Measurements from ENCODE around the gene ZNF384. TPM values are rescaled to one million over a fixed set of nuclear protein-coding genes. Genes with fewer than 3 reads are reported as not detected.

Gene ZNF384
- total RNA-seq, 2 experiments from 2014 or later: 69.5 to 78.1 TPM

DNA sequence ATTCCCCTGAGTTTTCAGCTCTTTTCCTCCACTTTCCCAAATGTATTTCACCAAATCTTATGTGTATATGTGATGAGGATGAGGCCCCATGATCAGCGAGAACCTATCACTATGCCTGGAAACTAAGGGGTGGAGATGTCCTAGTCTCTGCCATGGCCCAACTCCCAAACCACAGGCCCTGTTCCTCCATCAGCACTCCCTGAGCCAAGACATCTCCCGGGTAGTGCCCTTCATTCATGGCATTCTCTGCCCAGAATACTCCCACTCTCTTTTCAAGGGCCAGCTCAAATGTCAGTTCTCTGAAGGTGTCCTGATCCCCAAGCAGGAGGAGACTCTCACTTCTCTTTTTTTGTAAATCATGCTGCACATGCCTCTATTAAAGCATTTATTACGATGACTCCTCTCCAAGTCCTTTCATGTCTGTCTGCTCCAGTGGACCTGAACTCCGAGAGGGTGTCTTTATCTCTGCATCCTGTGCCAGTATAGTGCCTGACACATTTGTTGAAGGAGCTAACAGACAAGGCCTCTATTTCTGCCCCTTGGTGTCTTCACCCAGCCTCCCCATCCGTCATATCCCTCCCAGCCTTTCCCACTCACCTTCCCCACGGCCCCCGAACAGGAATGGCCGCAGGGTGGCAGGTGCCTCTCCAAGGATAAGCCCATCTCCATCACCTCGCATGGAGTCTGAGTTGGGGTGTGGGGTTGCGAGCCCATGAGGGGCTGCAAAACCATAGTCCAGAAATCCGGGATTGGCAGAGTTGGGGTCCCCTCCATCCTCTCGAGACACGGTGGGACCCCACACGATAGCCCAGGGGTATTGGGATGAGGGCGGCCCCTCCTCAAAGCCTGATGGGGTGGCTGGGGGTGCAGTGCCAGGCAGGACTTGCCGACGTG is 7.8 kb upstream of the ZNF384 start:
- H3K4me1 Mint-ChIP-seq: peaks cover 26% of the 10 kb centered on the region
- H3K9me3 Mint-ChIP-seq: no peaks in the 10 kb centered on the region
- H3K4me3 Mint-ChIP-seq: no peak overlapping the region
- no peak overlapping the region for H3K27ac Mint-ChIP-seq
- CTCF ChIA-PET: interaction anchor here (1.2 to 1.5 kb wide), 2 partner anchors 8 to 13 kb away, joined by 5 read pairs; partner anchors contain the start of gene ZNF384
- peaks cover 36% of the 10 kb centered on the region for H3K27me3 Mint-ChIP-seq
- no peak for DNase-seq
- POLR2A ChIA-PET: interaction anchor here (1.0 to 3.1 kb wide), 3 partner anchors 7 to 27 kb away, joined by 3 to 22 read pairs (median 10); partner anchors contain the start of genes COPS7A and ZNF384
- no peaks in the 10 kb centered on the region for H3K36me3 Mint-ChIP-seq (ENCODE audit: low read depth)

DNA sequence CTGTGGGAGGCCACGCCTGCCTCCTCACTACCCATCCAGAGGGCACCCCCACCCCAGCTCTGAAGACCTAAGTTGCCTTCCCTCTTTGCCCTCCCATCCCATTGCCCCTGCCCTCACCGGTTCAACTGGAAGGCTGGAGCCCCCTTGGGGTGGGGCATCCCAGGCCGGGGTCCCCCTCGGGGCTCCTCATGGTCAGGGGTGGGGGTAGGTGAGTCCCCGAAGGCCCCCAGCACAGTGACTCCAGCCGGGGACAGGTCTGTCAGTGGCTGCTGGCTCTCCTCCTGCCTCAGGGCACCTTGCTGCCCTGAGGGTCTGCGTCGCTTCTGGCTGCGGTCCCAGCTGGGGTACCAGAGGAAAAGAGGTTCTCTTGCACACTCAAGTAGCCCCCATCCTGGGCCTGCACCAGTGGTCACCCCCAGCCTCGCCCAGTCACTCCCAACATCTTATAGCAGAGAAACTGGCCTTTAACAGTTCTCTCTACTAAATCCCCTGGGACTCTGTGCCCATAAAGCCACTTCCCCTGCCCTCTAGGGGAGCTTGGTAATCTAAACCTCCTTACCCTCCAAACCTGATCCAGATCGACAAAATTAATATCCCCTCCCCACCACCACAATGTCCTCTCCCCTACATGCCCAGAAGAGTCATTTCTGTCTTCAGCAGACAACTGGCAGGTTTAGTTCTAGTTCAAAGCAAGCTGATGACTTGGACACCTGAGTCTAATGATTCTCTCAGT is 6.3 kb upstream of the ZNF384 start:
- H3K27ac Mint-ChIP-seq: no peak overlapping the region
- POLR2A ChIA-PET: interaction anchor here (0.6 to 2.6 kb wide), 3 partner anchors 11 to 82 kb away, joined by 3 to 10 read pairs (median 3); partner anchors contain the start of gene COPS7A

DNA sequence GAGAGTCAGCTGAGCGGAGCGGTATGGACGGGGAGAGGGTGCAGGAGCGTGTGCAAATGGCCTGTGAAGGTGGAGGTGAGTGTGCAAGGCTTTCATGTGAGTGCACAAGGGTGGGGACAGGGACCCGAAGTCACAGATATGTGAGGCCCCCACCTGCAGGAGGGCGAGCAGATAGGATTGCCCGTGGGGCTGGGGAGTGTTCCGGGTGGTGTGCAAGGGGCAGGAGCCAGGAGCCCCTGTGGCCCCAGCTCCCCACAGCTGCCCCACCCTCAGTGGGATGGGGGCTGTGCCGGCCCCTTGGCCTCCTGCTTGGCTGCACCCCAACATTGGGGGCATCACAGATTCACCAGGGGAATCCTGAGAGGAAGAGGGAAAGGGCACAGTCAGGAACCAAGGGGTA is 5.5 kb upstream of the ZNF384 start:
- Mint-ChIP-seq H3K4me1 (peaks cover 26% of the 10 kb centered on the region), H3K9me3 (no peaks in the 10 kb centered on the region), H3K27ac (no peak overlapping the region), H3K36me3 (ENCODE audit: low read depth) (no peaks in the 10 kb centered on the region), H3K4me3 (no peak overlapping the region), H3K27me3 (peaks cover 21% of the 10 kb centered on the region)
- ChIA-PET CTCF (no interaction called here), POLR2A (no interaction called here)
- DNase-seq: no peak

More for the DNA sequence above, 6.3 kb upstream of the ZNF384 start:
- H3K4me3 Mint-ChIP-seq: no peak overlapping the region
- no peak for DNase-seq
- no peaks in the 10 kb centered on the region for H3K9me3 Mint-ChIP-seq
- CTCF ChIA-PET: interaction anchor here (1.2 kb wide), 1 partner anchor 11 kb away, joined by 5 read pairs; no protein-coding TSS in a partner anchor
- peaks cover 23% of the 10 kb centered on the region for H3K27me3 Mint-ChIP-seq
- peaks cover 23% of the 10 kb centered on the region for H3K4me1 Mint-ChIP-seq
- H3K36me3 Mint-ChIP-seq (ENCODE audit: low read depth): no peaks in the 10 kb centered on the region

DNA sequence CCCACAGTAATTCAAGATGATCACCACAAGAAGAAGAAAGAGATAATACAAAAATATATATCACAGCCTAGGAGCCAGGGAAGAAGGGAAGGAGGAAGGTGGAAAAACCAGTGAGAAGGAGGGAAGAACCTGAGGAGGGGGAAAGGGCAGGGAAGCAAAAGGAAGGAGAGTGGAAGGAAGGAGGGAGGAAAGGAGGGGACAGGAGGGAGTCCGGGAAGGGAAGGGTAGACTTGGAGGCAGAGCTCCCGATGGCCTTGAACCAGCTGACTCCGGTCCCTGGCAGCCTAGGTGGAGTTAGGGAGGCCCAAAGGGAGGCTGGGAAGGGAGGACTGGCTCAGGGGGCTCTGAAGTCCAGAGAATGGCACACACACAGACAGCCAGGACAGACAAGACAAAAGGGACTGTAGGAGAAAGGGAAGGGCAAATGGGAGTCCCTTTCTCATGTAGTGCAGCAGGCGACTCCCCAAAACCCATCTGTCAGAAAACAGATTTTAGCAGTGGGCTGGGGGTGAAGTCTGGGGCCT is 4.7 kb upstream of the ZNF384 start:
- CTCF ChIA-PET: no interaction called here
- peaks cover 20% of the 10 kb centered on the region for H3K4me1 Mint-ChIP-seq
- no peak for DNase-seq
- peaks cover 13% of the 10 kb centered on the region for H3K27me3 Mint-ChIP-seq
- no peaks in the 10 kb centered on the region for H3K36me3 Mint-ChIP-seq (ENCODE audit: low read depth)
- H3K4me3 Mint-ChIP-seq: no peak overlapping the region
- H3K27ac Mint-ChIP-seq: no peak overlapping the region
- no peaks in the 10 kb centered on the region for H3K9me3 Mint-ChIP-seq
- POLR2A ChIA-PET: interaction anchor here (2.2 kb wide), 1 partner anchor 30 kb away, joined by 10 read pairs; the partner anchor contains the start of gene COPS7A

DNA sequence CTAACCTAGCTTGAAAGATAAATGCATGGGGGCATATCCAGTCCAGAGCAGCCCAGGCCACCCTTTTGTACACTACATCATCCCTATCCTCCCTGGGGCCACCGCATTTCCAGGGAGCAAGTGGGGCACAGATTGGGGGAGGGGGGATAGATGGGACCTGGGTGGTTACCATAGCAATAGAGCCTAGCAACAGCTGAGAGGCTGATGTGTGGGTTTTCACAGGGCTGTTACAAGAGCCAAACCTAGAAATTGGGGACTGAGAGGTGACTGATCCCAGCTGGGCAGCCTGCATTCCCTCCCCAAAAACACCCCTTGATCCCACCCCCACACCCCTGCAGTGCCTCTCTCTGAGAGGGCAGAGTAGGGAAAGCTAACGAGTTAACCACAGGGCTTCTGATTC is 3.7 kb upstream of the ZNF384 start:
- H3K27ac Mint-ChIP-seq: no peak overlapping the region
- peaks cover 3% of the 10 kb centered on the region for H3K27me3 Mint-ChIP-seq
- no peak for DNase-seq
- ChIA-PET CTCF (interaction anchor here (1.1 kb wide), 1 partner anchor 74 kb away, joined by 3 read pairs; no protein-coding TSS in a partner anchor), POLR2A (interaction anchor here (1.4 to 2.8 kb wide), 3 partner anchors 21 to 60 kb away, joined by 3 to 11 read pairs (median 10); partner anchors contain the start of genes COPS7A and MLF2)
- peaks cover 3% of the 10 kb centered on the region for H3K36me3 Mint-ChIP-seq (ENCODE audit: low read depth)
- H3K4me3 Mint-ChIP-seq: no peak overlapping the region
- H3K4me1 Mint-ChIP-seq: peaks cover 20% of the 10 kb centered on the region
- H3K9me3 Mint-ChIP-seq: no peaks in the 10 kb centered on the region

DNA sequence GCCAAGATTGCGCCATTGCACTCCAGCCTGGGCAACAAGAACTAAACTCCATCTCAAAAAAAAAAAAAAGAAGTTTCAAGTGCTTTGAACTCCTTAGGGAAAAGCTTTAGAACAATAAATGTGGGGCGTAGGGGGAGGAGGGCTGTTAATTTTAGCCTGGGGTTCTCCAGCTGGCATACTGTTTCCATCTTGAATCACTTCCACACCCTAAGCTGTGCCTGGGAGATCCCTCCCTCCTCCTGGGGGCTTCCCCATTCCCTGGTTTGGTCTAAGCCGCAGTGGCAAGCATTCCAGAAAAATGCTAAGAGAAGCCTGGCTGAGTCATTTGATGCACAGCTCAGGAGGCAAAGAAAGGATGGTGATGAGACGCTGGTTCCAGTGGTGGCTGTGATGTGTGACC is 2.3 kb upstream of the ZNF384 start:
- Mint-ChIP-seq H3K36me3 (ENCODE audit: low read depth) (peaks cover 14% of the 10 kb centered on the region), H3K27ac (no peak overlapping the region), H3K4me3 (no peak overlapping the region), H3K4me1 (peaks cover 34% of the 10 kb centered on the region), H3K9me3 (no peaks in the 10 kb centered on the region), H3K27me3 (no peaks in the 10 kb centered on the region)
- no peak for DNase-seq
- CTCF ChIA-PET: interaction anchor here (1.0 to 1.1 kb wide), 2 partner anchors 138 to 178 kb away, joined by 3 read pairs; no protein-coding TSS in a partner anchor
- POLR2A ChIA-PET: interaction anchor here (2.8 to 3.4 kb wide), 2 partner anchors 32 to 62 kb away, joined by 11 to 103 read pairs; partner anchors contain the start of genes COPS7A and MLF2

DNA sequence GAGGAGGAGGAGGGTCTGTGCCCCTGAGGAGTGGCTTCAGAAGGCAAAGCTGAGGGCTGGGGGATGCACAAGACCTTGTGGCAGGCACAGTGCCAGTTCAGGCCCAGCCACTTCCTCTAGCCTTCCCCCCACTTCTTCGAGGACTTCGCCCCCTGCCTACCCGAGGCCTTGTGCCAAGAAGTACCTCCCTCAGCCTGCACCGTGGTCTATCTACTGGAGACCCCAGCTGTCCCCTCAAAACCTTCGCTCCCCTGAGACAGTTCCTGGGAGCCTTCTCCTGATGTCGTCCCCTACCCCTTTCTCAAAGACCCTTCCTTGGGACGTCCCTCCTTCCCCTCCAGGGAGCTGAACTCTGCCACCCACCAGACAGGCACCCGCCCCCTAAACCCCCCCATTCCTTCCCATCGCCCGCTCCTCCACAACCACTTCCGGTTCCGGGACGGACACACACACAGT is 604 bp downstream of the ZNF384 start:
- no peaks in the 10 kb centered on the region for H3K27me3 Mint-ChIP-seq
- ChIA-PET CTCF (interaction anchor here (1.0 to 2.5 kb wide), 15 partner anchors 10 to 261 kb away, joined by 3 to 41 read pairs (median 5); partner anchors contain the start of genes COPS7A and MLF2), POLR2A (interaction anchor here (0.8 to 3.4 kb wide), 35 partner anchors 7 to 272 kb away, joined by 3 to 103 read pairs (median 6); partner anchors contain the start of genes C12orf57, CD4, CDCA3 and COPS7A)
- no peaks in the 10 kb centered on the region for H3K9me3 Mint-ChIP-seq
- H3K36me3 Mint-ChIP-seq (ENCODE audit: low read depth): peaks cover 36% of the 10 kb centered on the region
- peak; percentile 56 for DNase-seq
- peak overlapping the region; percentile 87 for H3K4me3 Mint-ChIP-seq
- H3K4me1 Mint-ChIP-seq: peaks cover 58% of the 10 kb centered on the region
- peak overlapping the region; percentile 91 for H3K27ac Mint-ChIP-seq

DNA sequence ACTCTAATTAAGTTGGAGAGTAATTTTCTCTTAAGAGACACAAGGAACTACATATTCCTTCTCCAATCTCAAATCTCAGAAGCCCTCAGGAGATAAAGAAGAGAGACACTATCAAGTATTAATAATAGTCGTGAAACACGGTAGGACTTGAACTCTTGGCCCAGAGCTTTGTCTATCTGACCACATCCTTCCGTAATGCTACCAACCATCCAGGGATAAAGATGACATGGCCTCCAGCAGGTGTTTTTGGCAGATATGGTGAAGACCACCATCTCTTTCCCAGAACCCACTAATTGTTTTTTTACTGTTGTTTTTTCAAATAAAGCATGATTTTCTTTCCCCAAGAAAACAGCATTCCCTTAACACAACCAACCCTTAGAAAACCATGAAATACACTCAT is 3.4 kb downstream of the ZNF384 start:
- Mint-ChIP-seq H3K4me3 (no peak overlapping the region), H3K36me3 (ENCODE audit: low read depth) (peaks cover 48% of the 10 kb centered on the region), H3K27ac (peak overlapping the region; percentile 91), H3K9me3 (no peaks in the 10 kb centered on the region), H3K4me1 (peaks cover 57% of the 10 kb centered on the region), H3K27me3 (no peaks in the 10 kb centered on the region)
- CTCF ChIA-PET: interaction anchor here (0.7 to 1.6 kb wide), 6 partner anchors 21 to 140 kb away, joined by 3 to 4 read pairs (median 3); partner anchors contain the start of gene COPS7A
- POLR2A ChIA-PET: interaction anchor here (1.4 to 2.0 kb wide), 3 partner anchors 19 to 187 kb away, joined by 3 to 5 read pairs (median 4); partner anchors contain the start of gene SPSB2
- DNase-seq: no peak

DNA sequence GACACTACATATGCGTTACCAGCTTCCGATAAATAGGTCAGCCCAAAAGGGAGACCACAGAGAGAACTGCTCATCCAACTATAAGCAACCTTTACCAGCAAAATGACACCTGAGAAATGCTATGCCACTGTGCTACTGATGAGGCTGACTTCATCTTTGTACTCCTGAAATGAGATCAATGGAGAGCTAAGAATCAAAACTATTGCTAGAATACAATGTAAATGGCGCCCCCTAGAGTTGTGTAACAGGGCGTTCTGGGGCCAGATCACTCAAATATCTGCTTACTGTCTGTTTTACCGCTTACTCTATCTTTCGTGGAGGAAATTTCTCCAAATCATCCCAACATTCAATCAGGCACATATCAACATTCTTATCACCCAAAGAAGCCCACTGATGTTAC is 4.6 kb downstream of the ZNF384 start:
- Mint-ChIP-seq H3K36me3 (ENCODE audit: low read depth) (peaks cover 53% of the 10 kb centered on the region), H3K4me3 (no peak overlapping the region)

DNA sequence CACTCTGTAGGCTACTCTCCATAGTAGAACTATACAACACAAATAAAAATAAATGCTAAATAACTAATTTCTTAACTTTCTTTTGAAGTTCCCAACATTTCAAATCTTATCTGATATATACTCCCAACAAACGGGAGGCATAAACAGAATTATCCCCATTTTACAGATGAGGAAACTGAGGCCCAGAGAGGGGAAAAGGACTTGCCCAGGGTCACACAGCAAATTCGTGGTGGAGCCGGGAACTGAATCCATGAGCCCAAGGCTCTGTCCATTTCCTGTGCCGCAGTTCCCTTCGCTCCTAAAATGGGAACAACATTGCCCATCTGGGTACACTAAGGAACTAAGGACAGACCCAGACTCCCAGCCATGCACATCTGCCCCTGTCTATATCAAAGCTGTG is 12.2 kb downstream of the ZNF384 start:
- Mint-ChIP-seq H3K9me3 (no peaks in the 10 kb centered on the region), H3K4me3 (no peak overlapping the region), H3K4me1 (peaks cover 4% of the 10 kb centered on the region), H3K36me3 (ENCODE audit: low read depth) (peaks cover 77% of the 10 kb centered on the region), H3K27me3 (no peaks in the 10 kb centered on the region), H3K27ac (no peak overlapping the region)
- ChIA-PET POLR2A (no interaction called here), CTCF (no interaction called here)
- DNase-seq: no peak

More for the DNA sequence above, 4.6 kb downstream of the ZNF384 start:
- Mint-ChIP-seq H3K9me3 (no peaks in the 10 kb centered on the region), H3K27ac (peak overlapping the region; percentile 33), H3K27me3 (no peaks in the 10 kb centered on the region), H3K4me1 (peaks cover 52% of the 10 kb centered on the region)
- ChIA-PET CTCF (interaction anchor here (0.7 to 2.1 kb wide), 21 partner anchors 11 to 149 kb away, joined by 3 to 23 read pairs (median 4); partner anchors contain the start of genes ACRBP, COPS7A and NOP2), POLR2A (interaction anchor here (0.7 to 2.0 kb wide), 5 partner anchors 10 to 189 kb away, joined by 3 to 5 read pairs (median 3); partner anchors contain the start of genes COPS7A and SPSB2)
- DNase-seq: peak; percentile 52

DNA sequence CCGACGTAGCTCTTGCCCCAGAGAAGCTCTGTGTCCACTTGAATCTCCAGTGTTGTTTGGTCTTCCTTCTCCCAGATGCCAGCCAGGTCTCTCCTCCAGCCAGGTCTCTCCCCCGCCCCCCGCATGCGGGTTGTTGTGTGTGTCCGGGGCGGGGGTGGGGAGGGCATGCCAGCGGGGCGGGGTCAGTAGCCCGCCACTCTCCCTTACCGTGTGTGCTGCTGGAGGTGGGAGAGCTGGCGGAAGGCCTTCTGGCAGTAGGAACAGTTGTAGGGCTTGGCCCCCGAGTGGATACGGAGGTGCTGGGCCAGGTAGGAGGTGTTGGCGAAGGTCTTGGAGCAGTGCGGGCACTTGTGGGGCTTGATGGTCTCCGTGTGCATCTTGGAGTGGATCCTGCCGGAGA is 17.0 kb downstream of the ZNF384 start:
- Mint-ChIP-seq H3K4me3 (no peak overlapping the region), H3K27ac (no peak overlapping the region), H3K4me1 (no peaks in the 10 kb centered on the region), H3K9me3 (no peaks in the 10 kb centered on the region), H3K27me3 (no peaks in the 10 kb centered on the region), H3K36me3 (ENCODE audit: low read depth) (peaks cover 84% of the 10 kb centered on the region)
- CTCF ChIA-PET: interaction anchor here (0.8 kb wide), 1 partner anchor 57 kb away, joined by 3 read pairs; no protein-coding TSS in a partner anchor
- DNase-seq: no peak
- POLR2A ChIA-PET: no interaction called here
